Measurements from ENCODE around the gene MYOM3.
"Not testable (repeated sequence)": the region's sequence is repeated elsewhere in the genome, so short reads cannot be mapped to it uniquely, and the experiment has no call there.

The MYOM3 gene

DNA sequence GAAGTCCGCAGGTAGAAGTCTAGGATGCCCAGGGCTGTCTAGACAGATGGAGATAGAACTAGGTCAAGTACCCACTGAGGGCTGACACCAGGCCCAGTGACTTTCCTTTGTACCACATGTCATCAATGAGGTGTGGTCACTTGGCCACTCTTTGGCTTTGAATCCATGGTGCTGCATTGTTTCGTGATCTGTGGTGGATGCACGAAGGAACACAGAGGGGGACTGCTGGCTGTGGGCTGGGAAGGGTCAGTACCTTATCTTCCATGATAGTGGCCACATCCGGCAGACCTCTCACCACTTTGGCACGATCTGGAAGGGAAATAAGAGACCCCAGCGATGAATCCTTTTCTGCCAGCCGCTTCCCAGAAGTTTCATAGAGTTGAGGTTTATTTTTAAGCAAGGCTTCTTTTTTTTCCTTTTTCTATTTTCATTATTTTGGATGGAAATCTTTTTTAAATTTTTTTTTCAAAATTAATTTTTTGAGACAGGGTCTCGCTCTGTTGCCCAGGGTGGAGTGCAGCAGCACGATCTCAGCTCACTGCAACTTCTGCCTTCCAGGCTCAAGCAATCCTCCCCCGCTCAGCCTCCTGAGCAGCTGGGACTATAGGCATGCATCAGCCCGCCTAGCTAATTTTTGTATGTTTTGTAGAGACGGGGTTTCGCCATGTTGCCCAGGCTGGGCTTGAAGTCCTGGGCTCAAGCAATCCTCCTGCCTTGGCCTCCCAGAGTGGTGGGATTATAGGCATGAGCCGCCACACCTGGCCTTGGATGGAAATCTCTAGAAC, 53.1 kb downstream of the MYOM3 start:
- TF ChIP-seq, protein P1, sequence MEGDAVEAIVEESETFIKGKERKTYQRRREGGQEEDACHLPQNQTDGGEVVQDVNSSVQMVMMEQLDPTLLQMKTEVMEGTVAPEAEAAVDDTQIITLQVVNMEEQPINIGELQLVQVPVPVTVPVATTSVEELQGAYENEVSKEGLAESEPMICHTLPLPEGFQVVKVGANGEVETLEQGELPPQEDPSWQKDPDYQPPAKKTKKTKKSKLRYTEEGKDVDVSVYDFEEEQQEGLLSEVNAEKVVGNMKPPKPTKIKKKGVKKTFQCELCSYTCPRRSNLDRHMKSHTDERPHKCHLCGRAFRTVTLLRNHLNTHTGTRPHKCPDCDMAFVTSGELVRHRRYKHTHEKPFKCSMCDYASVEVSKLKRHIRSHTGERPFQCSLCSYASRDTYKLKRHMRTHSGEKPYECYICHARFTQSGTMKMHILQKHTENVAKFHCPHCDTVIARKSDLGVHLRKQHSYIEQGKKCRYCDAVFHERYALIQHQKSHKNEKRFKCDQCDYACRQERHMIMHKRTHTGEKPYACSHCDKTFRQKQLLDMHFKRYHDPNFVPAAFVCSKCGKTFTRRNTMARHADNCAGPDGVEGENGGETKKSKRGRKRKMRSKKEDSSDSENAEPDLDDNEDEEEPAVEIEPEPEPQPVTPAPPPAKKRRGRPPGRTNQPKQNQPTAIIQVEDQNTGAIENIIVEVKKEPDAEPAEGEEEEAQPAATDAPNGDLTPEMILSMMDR (IDR thresholded peaks at IDR 0.05; ENCODE audit: extremely low read depth, insufficient read depth, missing control alignments) = no peak
- in situ Hi-C loops (cut with MboI; ENCODE audit: low pct_unique_long_range_greater_than_20kb, low sequenced_read_pairs, unreplicated experiment) = no loop called here
- no peak for DNase-seq (ENCODE audit: low spot score)

DNA sequence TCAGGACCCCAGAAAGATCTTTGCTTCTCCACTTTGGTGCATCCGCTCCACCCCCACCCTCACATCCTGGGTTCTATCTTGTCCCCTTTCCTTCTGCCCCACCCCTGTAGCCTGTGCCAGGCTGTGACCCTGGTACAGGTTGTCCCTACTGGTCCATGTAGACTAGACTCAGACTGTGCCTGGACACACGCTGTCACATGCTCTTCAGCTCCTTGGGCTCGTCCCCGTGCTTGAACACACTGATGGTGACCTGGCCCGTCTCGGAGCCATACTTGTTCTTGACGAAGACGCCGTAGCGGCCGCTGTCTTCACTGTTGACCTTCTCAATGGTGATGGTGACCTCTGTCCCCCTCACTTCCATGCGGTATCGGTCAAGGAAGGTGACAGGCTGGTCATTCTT, 54.8 kb downstream of the MYOM3 start:
- no peak for DNase-seq (ENCODE audit: low spot score)
- in situ Hi-C loops (cut with MboI; ENCODE audit: low pct_unique_long_range_greater_than_20kb, low sequenced_read_pairs, unreplicated experiment) = no loop called here

DNA sequence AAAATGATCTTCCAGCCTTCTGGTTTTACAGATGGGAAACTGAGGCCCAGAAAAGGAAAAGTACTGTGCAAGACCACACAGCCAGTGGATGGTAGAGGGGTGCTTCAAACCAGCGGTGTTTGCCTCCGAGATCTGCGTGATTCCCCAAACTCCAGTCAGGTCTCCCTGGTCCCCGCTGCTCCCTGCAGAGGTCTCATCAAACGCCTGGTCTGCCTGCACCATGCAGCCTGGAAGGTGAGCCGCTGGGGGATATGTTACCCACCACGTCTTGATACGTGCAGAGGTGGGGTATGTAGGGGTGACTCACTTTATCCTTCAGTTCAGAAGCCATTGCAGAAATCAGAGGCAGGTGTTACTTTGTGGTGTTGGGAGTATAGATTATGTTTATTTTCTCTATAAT, 56.3 kb downstream of the MYOM3 start:
- in situ Hi-C loops (cut with MboI; ENCODE audit: low pct_unique_long_range_greater_than_20kb, low sequenced_read_pairs, unreplicated experiment) = no loop called here
- no peak for DNase-seq (ENCODE audit: low spot score)
- TF ChIP-seq, protein P1 (IDR thresholded peaks at IDR 0.05; ENCODE audit: extremely low read depth, insufficient read depth, missing control alignments) = no peak

More for the DNA sequence above, 54.8 kb downstream of the MYOM3 start:
- TF ChIP-seq, protein P1 (IDR thresholded peaks at IDR 0.05; ENCODE audit: extremely low read depth, insufficient read depth, missing control alignments) = no peak

DNA sequence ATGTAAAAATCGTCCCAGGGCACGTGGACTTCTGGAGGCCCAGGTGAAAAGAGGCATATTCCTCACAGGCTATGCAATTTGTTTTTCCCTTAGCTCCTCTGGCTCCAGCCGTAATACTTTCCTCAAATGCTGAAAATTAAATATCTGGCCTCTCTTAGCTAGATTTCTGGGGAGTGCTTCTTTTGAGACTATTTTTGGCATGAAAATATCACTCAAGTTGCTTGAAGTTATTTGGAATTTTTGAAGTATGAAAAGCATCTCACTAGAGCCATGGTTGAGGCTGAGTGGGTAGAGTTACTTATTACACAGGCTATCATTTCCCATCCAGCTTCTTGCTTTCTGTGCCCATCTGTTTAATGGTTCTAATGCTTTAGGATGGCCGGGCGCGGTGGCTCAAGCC, 59.7 kb downstream of the MYOM3 start:
- in situ Hi-C loops (cut with MboI; ENCODE audit: low pct_unique_long_range_greater_than_20kb, low sequenced_read_pairs, unreplicated experiment) = no loop called here
- no peak for DNase-seq (ENCODE audit: low spot score)
- TF ChIP-seq, protein P1 (IDR thresholded peaks at IDR 0.05; ENCODE audit: extremely low read depth, insufficient read depth, missing control alignments) = no peak

DNA sequence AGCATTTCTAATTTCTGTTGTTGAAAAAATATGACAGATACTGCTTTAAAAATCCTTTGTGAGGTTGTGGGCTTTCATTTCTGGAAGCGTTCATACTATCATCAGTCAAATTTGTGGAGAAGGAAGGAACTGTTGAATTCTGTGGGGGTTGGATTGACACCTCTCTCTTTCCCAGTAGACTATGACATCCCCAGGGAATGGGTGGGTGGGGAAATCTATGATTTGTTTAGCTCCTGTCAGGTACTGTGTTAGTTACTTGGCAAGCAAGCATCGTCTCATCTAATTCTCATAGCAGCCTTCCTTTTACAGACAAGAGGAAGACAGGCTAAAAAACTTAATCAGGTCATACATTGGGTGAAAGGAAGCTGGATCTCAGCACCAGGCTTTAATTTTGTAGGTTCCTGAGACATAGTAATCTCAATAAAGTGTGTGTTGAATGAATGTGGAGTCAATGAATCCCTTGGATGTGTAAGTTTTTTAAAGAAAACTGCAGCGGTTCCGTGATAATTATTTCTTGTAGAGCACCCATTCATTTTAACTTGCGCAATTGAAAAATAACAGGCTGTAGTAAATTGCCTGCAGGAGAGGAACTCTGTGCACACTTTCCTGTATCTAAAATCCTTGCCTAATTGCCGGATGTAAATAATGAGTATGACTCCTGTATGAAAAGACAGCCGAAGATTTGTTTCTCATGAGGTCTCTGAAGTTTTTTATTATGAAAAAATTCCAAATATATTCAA, 60.6 kb downstream of the MYOM3 start:
- TF ChIP-seq, protein P1 (IDR thresholded peaks at IDR 0.05; ENCODE audit: extremely low read depth, insufficient read depth, missing control alignments) = no peak
- in situ Hi-C loops (cut with MboI; ENCODE audit: low pct_unique_long_range_greater_than_20kb, low sequenced_read_pairs, unreplicated experiment) = no loop called here
- DNase-seq (ENCODE audit: low spot score) = no peak

DNA sequence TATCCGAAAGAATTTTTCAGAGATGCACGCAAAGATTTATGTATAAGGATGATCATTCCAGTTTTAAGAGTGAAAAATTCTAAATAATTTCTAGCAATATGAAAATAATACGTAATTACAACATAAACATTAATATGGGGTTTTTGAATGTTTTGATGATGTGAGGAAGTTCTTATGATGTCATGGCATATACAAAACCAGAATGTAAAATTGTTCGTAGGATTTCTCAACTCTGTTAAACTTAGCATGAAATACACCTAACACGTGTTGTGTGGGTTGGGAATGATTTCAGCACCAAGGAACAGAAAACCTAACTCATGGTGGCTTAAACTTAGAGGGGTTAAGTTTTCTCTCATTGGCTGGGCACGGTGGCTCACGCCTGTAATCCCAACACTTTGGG, 62.2 kb downstream of the MYOM3 start:
- in situ Hi-C loops (cut with MboI; ENCODE audit: low pct_unique_long_range_greater_than_20kb, low sequenced_read_pairs, unreplicated experiment) = no loop called here
- no peak for DNase-seq (ENCODE audit: low spot score)
- TF ChIP-seq, protein P1 (IDR thresholded peaks at IDR 0.05; ENCODE audit: extremely low read depth, insufficient read depth, missing control alignments) = no peak

DNA sequence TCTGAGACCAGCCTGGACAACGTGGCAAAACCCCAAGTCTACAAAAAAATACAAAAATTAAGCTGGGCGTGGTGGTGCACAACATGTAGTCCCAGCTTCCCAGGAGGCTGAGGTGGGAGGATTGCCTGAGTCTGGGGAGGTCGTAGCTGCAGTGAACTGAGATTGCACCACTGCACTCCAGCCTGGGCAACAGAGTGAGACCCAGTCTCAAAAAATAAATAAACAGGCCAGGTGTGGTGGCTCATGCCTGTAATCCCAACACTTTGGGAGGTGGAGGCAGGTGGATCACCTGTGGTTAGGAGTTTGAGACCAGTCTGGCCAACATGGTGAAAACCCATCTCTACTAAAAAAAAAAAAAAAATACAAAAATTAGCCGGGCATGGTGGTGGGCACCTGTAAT, 63.0 kb downstream of the MYOM3 start:
- in situ Hi-C loops (cut with MboI; ENCODE audit: low pct_unique_long_range_greater_than_20kb, low sequenced_read_pairs, unreplicated experiment); DNase-seq (ENCODE audit: low spot score): not testable (repeated sequence)

Data from GM13977 (cell line).